Activated T-helper 1 cell treated with anti-CD3 and anti-CD28 coated beads, Interleukin-12 subunit alpha, Interleukin-12 subunit beta, Interleukin-2, Interleukin-4 antibody, amounts not matched to agents 30 ng/mL and 10 ng/mL and 1 ng/mL, durations not matched to agents 14 hours and 24 hours and 36 hours (primary cell): ENCODE data around the gene PPP1R3C. TPM values are rescaled to one million over a fixed set of nuclear protein-coding genes. Genes with fewer than 3 reads are reported as not detected.

ENCODE experiments used
- DNase-seq: peaks from one replicate; pipeline ENCODE4 v3.0.0; 2021; ENCODE audit warnings: low spot score
- H3K27ac Mint-ChIP-seq: one replicate; pipeline ENCODE4 v1.8.0; 2021; ENCODE audit warnings: mild to moderate bottlenecking, mixed read lengths
- H3K27me3 Mint-ChIP-seq: one replicate; pipeline ENCODE4 v1.8.0; 2022; ENCODE audit warnings: mild to moderate bottlenecking, moderate library complexity, mixed read lengths; ENCODE audit not compliant: insufficient read depth
- H3K36me3 Mint-ChIP-seq: one replicate; pipeline ENCODE4 v1.8.0; 2021; ENCODE audit warnings: low read depth, mixed read lengths
- H3K4me1 Mint-ChIP-seq: one replicate; pipeline ENCODE4 v1.8.0; 2021; ENCODE audit warnings: low read depth, mixed read lengths
- H3K4me3 Mint-ChIP-seq: one replicate; pipeline ENCODE4 v1.8.0; 2021; ENCODE audit warnings: mild to moderate bottlenecking, moderate library complexity, mixed read lengths
- H3K9me3 Mint-ChIP-seq: one replicate; pipeline ENCODE4 v1.8.0; 2021; ENCODE audit warnings: mixed read lengths
- intact Hi-C: fragments of 100-400 bp; cut with micrococcal nuclease; formaldehyde crosslinking; loops from one replicate; pipeline ENCODE4 v1.15.1; 2024
- total RNA-seq: library from RNA; stranded (reverse); gene quantifications from 2 replicates; pipeline ENCODE4 v1.2.3, GENCODE V29; 2022

PPP1R3C gene
- total RNA-seq, 1 donor from 2014 or later: not detected

- Mint-ChIP-seq H3K27me3 (peaks cover 11% of the 10 kb centered on the region), H3K27ac (no peak overlapping the region), H3K36me3 (no peaks in the 10 kb centered on the region), H3K4me3 (no peak overlapping the region), H3K4me1 (no peaks in the 10 kb centered on the region), H3K9me3 (peaks cover 6% of the 10 kb centered on the region)
- DNase-seq: no peak
- intact Hi-C loops: no loop called here
These were observed 8.2 kb downstream of the PPP1R3C start for GRCh38 chr10:91624633-91625032.

- intact Hi-C loops: no loop called here
- peaks cover 6% of the 10 kb centered on the region for H3K9me3 Mint-ChIP-seq
- no peaks in the 10 kb centered on the region for H3K4me1 Mint-ChIP-seq
- no peak overlapping the region for H3K27ac Mint-ChIP-seq
- no peak overlapping the region for H3K4me3 Mint-ChIP-seq
- H3K27me3 Mint-ChIP-seq: peaks cover 9% of the 10 kb centered on the region
- DNase-seq: no peak
- no peaks in the 10 kb centered on the region for H3K36me3 Mint-ChIP-seq
These were observed 10.3 kb downstream of the PPP1R3C start for GRCh38 chr10:91622601-91623000.

GRCh38 chr10:91621483-91622113, 11.3 kb downstream of the PPP1R3C start:
- Mint-ChIP-seq H3K36me3 (no peaks in the 10 kb centered on the region), H3K4me3 (no peak overlapping the region), H3K27ac (no peak overlapping the region), H3K27me3 (peaks cover 9% of the 10 kb centered on the region), H3K4me1 (no peaks in the 10 kb centered on the region), H3K9me3 (peaks cover 6% of the 10 kb centered on the region)
- intact Hi-C loops: no loop called here
- DNase-seq: no peak

- Mint-ChIP-seq H3K4me1 (no peaks in the 10 kb centered on the region), H3K4me3 (no peak overlapping the region)
These were observed 15.7 kb downstream of the PPP1R3C start for GRCh38 chr10:91617072-91617609.

GRCh38 chr10:91616137-91616536, 16.7 kb downstream of the PPP1R3C start:
- H3K4me1 Mint-ChIP-seq: no peaks in the 10 kb centered on the region
- intact Hi-C loops: no loop called here
- no peak for DNase-seq
- H3K27ac Mint-ChIP-seq: no peak overlapping the region
- H3K36me3 Mint-ChIP-seq: no peaks in the 10 kb centered on the region
- H3K27me3 Mint-ChIP-seq: peaks cover 17% of the 10 kb centered on the region
- H3K9me3 Mint-ChIP-seq: peaks cover 1% of the 10 kb centered on the region
- no peak overlapping the region for H3K4me3 Mint-ChIP-seq

More at GRCh38 chr10:91617072-91617609, 15.7 kb downstream of the PPP1R3C start:
- H3K27ac Mint-ChIP-seq: no peak overlapping the region
- no peak for DNase-seq
- peaks cover 6% of the 10 kb centered on the region for H3K9me3 Mint-ChIP-seq
- peaks cover 18% of the 10 kb centered on the region for H3K27me3 Mint-ChIP-seq
- no peaks in the 10 kb centered on the region for H3K36me3 Mint-ChIP-seq
- intact Hi-C loops: no loop called here

- Mint-ChIP-seq H3K4me3 (no peak overlapping the region), H3K27me3 (peaks cover 16% of the 10 kb centered on the region), H3K27ac (no peak overlapping the region), H3K4me1 (no peaks in the 10 kb centered on the region), H3K36me3 (no peaks in the 10 kb centered on the region), H3K9me3 (no peaks in the 10 kb centered on the region)
- no peak for DNase-seq
- intact Hi-C loops: no loop called here
These were observed 18.6 kb downstream of the PPP1R3C start for GRCh38 chr10:91614225-91614624.

GRCh38 chr10:91613411-91614187, 19.3 kb downstream of the PPP1R3C start:
- H3K4me1 Mint-ChIP-seq: no peaks in the 10 kb centered on the region
- peaks cover 16% of the 10 kb centered on the region for H3K27me3 Mint-ChIP-seq
- no peak for DNase-seq
- intact Hi-C loops: no loop called here
- no peaks in the 10 kb centered on the region for H3K9me3 Mint-ChIP-seq
- no peaks in the 10 kb centered on the region for H3K36me3 Mint-ChIP-seq
- H3K4me3 Mint-ChIP-seq: no peak overlapping the region
- H3K27ac Mint-ChIP-seq: no peak overlapping the region

- Mint-ChIP-seq H3K9me3 (peaks cover 6% of the 10 kb centered on the region), H3K27me3 (peaks cover 12% of the 10 kb centered on the region), H3K36me3 (no peaks in the 10 kb centered on the region), H3K4me3 (no peak overlapping the region), H3K4me1 (no peaks in the 10 kb centered on the region), H3K27ac (no peak overlapping the region)
- intact Hi-C loops: no loop called here
- no peak for DNase-seq
These were observed 22.0 kb downstream of the PPP1R3C start for GRCh38 chr10:91610919-91611318.

GRCh38 chr10:91610444-91610843, 22.4 kb downstream of the PPP1R3C start:
- DNase-seq: no peak
- no peaks in the 10 kb centered on the region for H3K36me3 Mint-ChIP-seq
- H3K27ac Mint-ChIP-seq: no peak overlapping the region
- no peak overlapping the region for H3K4me3 Mint-ChIP-seq
- peaks cover 11% of the 10 kb centered on the region for H3K9me3 Mint-ChIP-seq
- H3K27me3 Mint-ChIP-seq: peaks cover 10% of the 10 kb centered on the region
- intact Hi-C loops: no loop called here
- H3K4me1 Mint-ChIP-seq: no peaks in the 10 kb centered on the region

- Mint-ChIP-seq H3K36me3 (no peaks in the 10 kb centered on the region), H3K9me3 (peaks cover 11% of the 10 kb centered on the region), H3K4me1 (no peaks in the 10 kb centered on the region), H3K27me3 (peaks cover 4% of the 10 kb centered on the region), H3K27ac (no peak overlapping the region), H3K4me3 (no peak overlapping the region)
- no peak for DNase-seq
- intact Hi-C loops: no loop called here
These were observed 25.0 kb downstream of the PPP1R3C start for GRCh38 chr10:91607646-91608403.

GRCh38 chr10:91605968-91606367, 26.9 kb downstream of the PPP1R3C start:
- no peak overlapping the region for H3K4me3 Mint-ChIP-seq
- no peaks in the 10 kb centered on the region for H3K27me3 Mint-ChIP-seq
- DNase-seq: no peak
- H3K27ac Mint-ChIP-seq: no peak overlapping the region
- intact Hi-C loops: no loop called here
- H3K36me3 Mint-ChIP-seq: no peaks in the 10 kb centered on the region
- peaks cover 11% of the 10 kb centered on the region for H3K9me3 Mint-ChIP-seq
- H3K4me1 Mint-ChIP-seq: no peaks in the 10 kb centered on the region

- Mint-ChIP-seq H3K4me3 (no peak overlapping the region), H3K27ac (no peak overlapping the region), H3K4me1 (no peaks in the 10 kb centered on the region), H3K36me3 (no peaks in the 10 kb centered on the region), H3K27me3 (no peaks in the 10 kb centered on the region), H3K9me3 (peaks cover 11% of the 10 kb centered on the region)
- no peak for DNase-seq
- intact Hi-C loops: no loop called here
These were observed 28.0 kb downstream of the PPP1R3C start for GRCh38 chr10:91604553-91605534.
